ENCODE results near the gene HSPB9. TPM values are rescaled to one million over a fixed set of nuclear protein-coding genes. Genes with fewer than 3 reads are reported as not detected.

Gene HSPB9
- polyA plus RNA-seq, 1 experiment, result not detected

GRCh38 chr17:42120161-42120769 is 2.3 kb upstream of the HSPB9 start:
- Histone ChIP-seq H3K27me3 (ENCODE audit: control insufficient read depth, insufficient read depth, low read length) (no peaks in the 10 kb centered on the region), H3K4me3 (ENCODE audit: low read depth, low read length) (peak overlapping the region; percentile 69), H3K36me3 (ENCODE audit: control insufficient read depth, insufficient read depth, low read length) (peaks cover 14% of the 10 kb centered on the region)
- ChIA-PET CTCF (interaction anchor here (0.6 to 11.1 kb wide), 12 partner anchors 9 to 1952 kb away, joined by 3 to 163 read pairs (median 4); partner anchors contain the start of genes CNP, KCNH4 and NKIRAS2), POLR2A (no interaction called here)
- TF ChIP-seq, protein P1, sequence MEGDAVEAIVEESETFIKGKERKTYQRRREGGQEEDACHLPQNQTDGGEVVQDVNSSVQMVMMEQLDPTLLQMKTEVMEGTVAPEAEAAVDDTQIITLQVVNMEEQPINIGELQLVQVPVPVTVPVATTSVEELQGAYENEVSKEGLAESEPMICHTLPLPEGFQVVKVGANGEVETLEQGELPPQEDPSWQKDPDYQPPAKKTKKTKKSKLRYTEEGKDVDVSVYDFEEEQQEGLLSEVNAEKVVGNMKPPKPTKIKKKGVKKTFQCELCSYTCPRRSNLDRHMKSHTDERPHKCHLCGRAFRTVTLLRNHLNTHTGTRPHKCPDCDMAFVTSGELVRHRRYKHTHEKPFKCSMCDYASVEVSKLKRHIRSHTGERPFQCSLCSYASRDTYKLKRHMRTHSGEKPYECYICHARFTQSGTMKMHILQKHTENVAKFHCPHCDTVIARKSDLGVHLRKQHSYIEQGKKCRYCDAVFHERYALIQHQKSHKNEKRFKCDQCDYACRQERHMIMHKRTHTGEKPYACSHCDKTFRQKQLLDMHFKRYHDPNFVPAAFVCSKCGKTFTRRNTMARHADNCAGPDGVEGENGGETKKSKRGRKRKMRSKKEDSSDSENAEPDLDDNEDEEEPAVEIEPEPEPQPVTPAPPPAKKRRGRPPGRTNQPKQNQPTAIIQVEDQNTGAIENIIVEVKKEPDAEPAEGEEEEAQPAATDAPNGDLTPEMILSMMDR (IDR thresholded peaks at IDR 0.05; ENCODE audit: insufficient read depth, low read depth, low read length), result no peak
- no peak for DNase-seq (ENCODE audit: low read depth)

DNA sequence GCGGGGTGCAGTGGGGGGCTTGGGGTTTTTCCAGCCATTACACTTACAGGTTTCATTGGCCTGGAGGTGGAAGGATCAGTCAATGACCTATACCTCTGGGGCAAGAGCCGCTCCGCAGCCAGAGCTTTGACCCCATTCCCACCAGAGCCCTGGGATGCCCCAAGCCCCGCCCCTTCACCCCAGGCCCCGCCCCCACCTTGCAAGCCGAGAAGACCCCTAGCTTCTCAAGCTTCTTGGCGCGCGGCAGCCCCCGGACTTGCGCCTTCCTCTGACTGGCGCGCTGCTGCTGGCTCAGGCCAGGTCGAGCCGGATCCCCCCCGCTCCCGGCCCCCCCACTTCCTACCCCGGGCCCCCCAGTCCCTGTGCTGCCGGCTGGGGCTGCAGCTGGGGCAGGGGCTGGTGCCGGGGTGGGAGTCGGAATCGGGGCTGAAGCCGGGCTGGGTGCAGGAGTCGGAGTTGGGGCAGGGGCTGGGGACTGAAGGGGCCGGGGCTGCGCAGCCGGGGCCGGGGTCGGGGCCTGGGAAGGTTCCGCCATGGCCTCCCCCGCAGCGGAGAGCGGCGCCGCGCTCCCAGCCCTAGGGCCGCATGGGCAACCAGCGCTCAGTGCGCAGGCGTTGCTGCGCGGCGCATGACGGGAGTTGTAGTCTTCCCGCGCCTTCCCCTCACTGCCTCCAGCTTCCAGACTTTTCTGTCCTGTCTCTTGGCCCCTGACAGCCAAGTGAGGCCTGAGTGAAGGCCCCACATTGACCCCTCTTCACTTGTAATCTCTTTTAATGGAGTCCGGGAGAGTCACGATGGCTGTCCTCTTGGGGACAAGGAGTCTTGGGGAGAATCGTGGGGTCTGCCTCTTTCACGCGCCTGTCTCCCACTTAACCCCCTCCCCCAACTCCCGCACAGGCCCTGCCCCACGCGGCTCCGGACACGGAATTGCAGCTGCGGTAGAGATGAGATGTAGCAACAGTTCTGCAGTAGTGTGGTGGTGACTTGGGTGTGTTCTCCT is 1.5 kb upstream of the HSPB9 start, which contains the start of gene KAT2A:
Gene KAT2A, minus strand, starts transcription at position 598 of the 1,000 bp plus-strand sequence. Its CDS starts 63 bp downstream, at position 535.
- CTCF ChIA-PET, result interaction anchor here (0.6 to 11.1 kb wide), 13 partner anchors 9 to 406 kb away, joined by 3 to 163 read pairs (median 4); partner anchors contain the start of genes CNP, KCNH4 and NKIRAS2
- POLR2A ChIA-PET, result no interaction called here
- H3K27me3 ChIP-seq (ENCODE audit: control insufficient read depth, insufficient read depth, low read length), result no peaks in the 10 kb centered on the region
- peaks cover 10% of the 10 kb centered on the region for H3K36me3 ChIP-seq (ENCODE audit: control insufficient read depth, insufficient read depth, low read length)
- TF ChIP-seq, protein P1 (IDR thresholded peaks at IDR 0.05; ENCODE audit: insufficient read depth, low read depth, low read length), result no peak
- peak within 1 kb of the TSS; percentile 69 for H3K4me3 ChIP-seq (ENCODE audit: low read depth, low read length)
- no peak for DNase-seq (ENCODE audit: low read depth)

DNA sequence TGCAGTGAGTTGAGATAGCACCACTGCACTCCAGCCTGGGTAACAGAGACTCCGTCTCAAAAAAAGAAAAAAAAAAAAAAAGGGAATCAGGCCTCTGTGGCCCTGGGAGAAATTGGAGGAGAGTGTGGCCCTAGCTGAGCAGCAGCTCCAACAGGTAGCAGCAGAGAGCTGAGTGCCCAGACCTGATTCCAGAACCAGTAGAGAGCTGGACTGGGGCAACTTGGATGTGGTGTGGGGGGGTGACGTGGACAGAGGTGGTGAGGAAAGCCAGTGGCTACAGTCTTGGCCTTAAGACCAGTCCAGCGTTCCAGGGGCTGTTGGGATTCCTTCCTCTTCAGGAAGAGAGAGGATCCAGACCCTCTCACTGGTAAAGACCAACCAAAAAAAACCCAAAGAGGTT is 1.7 kb downstream of the HSPB9 start:
- peaks cover 25% of the 10 kb centered on the region for H3K36me3 ChIP-seq (ENCODE audit: control insufficient read depth, insufficient read depth, low read length)
- ChIA-PET POLR2A (interaction anchor here (0.6 kb wide), 1 partner anchor 197 kb away, joined by 10 read pairs; no protein-coding TSS in a partner anchor), CTCF (interaction anchor here (0.6 to 1.4 kb wide), 3 partner anchors 9 to 161 kb away, joined by 3 read pairs; no protein-coding TSS in a partner anchor)
- TF ChIP-seq, protein P1 (IDR thresholded peaks at IDR 0.05; ENCODE audit: insufficient read depth, low read depth, low read length), result peak; percentile 9; the same call in 1 of the 2 replicates
- H3K4me3 ChIP-seq (ENCODE audit: low read depth, low read length), result no peak overlapping the region
- DNase-seq (ENCODE audit: low read depth), result no peak
- H3K27me3 ChIP-seq (ENCODE audit: control insufficient read depth, insufficient read depth, low read length), result no peaks in the 10 kb centered on the region

GRCh38 chr17:42125565-42125964 is 3.0 kb downstream of the HSPB9 start:
- CTCF ChIA-PET, result interaction anchor here (0.6 to 1.4 kb wide), 3 partner anchors 8 to 235 kb away, joined by 3 read pairs; no protein-coding TSS in a partner anchor
- POLR2A ChIA-PET, result interaction anchor here (0.6 kb wide), 1 partner anchor 14 kb away, joined by 4 read pairs; no protein-coding TSS in a partner anchor
- no peak for DNase-seq (ENCODE audit: low read depth)
- no peaks in the 10 kb centered on the region for H3K27me3 ChIP-seq (ENCODE audit: control insufficient read depth, insufficient read depth, low read length)
- no peak overlapping the region for H3K4me3 ChIP-seq (ENCODE audit: low read depth, low read length)
- TF ChIP-seq, protein P1 (IDR thresholded peaks at IDR 0.05; ENCODE audit: insufficient read depth, low read depth, low read length), result no peak
- H3K36me3 ChIP-seq (ENCODE audit: control insufficient read depth, insufficient read depth, low read length), result peaks cover 33% of the 10 kb centered on the region
